CD4-positive, alpha-beta T cell treated with Interferon alpha-2 for 1 hour (primary cell): Measurements from ENCODE around the gene ZC3H7A.
A peak's percentile ranks its signal among the peaks of the same experiment; 100 is the strongest.
"Not testable (repeated sequence)": the region's sequence is repeated elsewhere in the genome, so short reads cannot be mapped to it uniquely, and the experiment has no call there.

Experiments used
- DNase-seq, 2 donors: peaks; one replicate each; pipeline ENCODE4 v3.0.0-alpha.2; 2020 to 2022

The ZC3H7A gene

DNA sequence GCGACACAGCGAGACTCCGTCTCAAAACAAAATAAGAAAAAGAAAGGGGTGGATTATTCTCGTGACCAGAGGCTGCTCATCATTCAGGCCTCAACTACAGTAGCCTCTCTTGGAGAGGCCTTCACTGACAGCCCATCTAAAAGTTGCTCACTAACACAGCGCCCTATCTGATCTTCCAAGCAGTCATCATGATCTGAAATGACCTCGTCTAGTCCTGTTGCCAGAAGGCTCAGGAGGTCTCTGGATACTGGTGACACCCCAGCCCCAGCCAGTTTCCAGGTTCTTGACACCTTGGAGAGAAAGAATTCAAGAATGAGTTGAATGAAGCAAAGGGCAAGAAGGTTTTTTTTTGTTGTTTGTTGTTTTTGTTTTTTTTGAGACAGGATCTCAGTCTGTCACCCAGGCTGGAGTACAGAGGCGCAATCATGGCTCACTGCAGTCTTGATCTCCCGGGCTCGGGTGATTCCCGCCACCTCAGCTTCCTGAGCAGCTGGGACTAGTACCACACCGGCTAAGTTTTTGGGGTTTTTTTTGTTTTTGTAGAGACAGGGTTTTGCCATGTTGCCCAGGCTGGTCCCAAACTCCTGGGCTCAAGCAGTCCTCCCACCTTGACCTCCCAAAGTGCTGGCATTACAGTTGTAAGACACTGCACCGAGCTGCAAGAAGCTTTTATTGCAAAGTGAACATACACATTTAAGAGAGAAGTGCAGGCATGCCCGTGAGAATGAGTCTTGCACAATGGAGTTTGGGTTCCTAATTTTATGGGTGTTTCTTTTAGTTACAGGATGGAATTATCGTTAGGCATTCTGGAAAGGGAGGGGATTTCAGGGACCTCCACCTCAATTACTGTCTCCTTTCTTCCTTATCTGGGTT is 2.7 kb upstream of the ZC3H7A start:
- DNase-seq: peak in 1 of 2 donors; percentile 50

DNA sequence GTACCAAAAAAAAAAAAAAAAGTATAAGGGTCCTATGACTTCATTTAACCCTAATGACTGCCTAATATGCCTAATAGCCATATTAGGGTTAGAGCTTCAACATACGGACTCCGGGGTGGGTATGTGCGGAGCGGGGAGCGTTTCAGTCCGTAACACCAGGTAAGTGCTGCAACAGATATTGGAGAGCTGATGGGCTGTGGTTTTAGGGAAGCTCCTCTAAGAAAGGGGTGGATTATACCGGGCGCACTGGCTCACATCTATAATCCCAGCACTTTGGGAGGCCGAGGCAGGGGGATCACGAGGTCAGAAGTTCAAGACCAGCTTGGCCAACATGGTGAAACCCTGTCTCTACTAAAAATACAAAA is 1.9 kb upstream of the ZC3H7A start:
- no peak for DNase-seq

DNA sequence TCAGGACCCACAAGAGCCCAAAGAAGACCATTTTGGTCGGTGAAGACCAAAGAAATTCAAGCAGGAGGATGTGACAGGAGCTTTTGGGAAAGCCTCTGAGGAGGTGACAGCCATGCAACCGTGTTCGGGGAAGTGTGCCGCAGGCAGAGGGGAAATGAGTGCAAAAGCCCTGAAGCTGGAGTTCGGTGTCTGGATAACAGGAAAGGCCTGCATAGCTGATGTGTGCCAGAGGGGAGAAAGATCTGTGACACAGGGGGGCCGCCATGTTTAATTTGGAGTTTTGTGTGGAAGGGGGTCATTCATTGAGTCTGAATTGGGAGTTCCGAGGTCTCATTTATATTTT is 870 bp upstream of the ZC3H7A start:
- peak; percentile 61 to 69 for DNase-seq

DNA sequence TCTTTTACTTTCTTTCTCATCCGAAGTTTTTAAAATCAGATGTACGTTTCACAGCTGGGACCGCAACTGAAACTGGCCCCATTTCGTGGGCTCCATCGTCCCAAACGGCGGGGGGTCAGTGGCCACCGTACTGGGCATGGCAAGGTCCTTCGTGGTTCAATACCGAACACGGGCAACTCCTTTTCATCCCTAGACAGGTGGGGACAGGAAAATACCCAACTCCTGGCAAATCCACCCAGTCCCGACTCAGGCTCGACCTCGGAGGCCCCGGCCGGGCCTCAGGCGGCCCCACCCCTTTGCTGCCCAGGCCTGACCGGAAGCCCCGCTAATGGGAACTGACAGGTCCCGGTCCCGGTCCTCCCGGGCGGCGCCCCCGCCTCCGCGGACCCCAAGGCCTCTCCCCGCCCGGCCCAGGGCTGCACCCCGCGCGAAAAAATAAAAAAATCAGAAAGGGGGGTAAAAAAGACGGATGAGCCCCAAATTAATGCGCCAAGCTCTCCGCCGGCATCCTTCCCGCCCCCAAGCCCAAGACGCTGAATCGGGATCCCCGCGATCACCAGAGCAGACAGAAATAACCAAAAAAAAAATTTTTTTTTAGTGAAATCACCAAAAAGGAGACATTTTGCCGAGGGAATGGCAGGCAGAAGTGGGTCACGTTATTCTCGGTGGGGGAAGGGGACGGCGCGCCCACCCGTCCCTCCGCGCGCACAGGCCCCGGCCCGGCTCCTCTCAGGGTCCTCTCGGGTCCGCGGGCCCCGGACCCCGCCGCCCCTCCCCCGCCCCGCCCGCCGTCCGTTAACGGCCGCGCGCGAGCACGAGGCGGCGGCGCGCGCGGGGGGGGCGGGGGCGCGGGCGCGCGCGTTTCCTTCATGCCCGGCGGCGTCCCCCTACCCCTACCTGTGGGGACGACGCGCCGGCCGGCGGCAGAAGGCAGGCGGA is 562 bp downstream of the ZC3H7A start:
- peak; percentile 22 to 50 for DNase-seq

DNA sequence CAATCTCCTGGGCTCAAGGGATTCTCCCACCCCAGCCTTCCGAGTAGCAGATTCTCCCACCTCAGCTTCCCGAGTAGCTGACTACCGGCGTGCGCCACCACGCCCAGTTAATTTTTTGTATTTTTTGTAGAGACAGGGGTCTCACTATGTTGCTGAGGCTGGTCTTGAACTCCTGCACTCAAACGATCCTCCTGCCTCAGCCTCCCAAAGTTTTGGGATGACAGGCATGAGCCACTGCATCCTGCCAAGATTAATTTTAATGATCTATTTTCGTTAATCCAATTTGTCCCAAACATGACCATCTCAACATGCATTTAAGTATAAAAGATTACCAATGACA is 1.2 kb downstream of the ZC3H7A start:
- DNase-seq: no peak

DNA sequence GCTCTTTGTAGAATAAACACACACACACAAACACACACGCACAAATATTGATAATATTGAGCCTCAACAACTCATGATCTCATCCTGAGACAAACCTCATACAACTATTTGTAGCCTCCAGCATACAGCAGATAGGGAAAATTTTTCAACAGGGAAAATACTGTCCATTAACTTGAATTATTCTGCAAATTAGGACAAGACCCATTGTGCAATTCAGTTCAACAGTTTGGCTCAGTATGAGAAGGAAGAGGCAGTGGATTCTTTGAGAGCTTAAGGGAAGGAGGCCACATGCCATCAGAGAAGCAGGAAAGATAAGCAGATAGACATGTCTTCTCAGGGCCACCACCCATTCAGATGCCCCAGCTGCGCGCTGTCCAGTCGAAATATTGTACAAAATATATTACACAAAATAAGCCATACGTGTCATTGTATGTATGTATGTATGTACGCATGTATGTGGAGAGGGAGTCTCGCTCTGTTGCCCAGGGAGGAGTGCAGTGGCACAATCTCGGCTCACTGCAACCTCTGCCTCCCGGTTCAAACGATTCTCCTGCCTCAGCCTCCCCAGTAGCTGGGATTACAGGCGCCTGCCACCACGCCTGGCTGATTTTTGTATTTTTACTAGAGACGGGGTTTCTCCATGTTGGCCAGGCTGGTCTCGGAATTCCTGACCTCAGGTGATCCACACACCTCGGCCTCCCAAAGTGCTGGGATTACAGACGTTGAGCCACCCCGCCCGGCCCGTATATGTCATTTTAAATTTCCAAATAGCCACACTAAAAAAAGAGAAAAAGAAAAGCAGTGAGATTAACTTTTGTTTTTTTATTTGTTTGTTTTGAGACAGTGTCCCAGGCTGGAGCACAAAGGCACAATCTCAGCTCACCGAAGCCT is 1.8 kb downstream of the ZC3H7A start:
- no peak for DNase-seq

DNA sequence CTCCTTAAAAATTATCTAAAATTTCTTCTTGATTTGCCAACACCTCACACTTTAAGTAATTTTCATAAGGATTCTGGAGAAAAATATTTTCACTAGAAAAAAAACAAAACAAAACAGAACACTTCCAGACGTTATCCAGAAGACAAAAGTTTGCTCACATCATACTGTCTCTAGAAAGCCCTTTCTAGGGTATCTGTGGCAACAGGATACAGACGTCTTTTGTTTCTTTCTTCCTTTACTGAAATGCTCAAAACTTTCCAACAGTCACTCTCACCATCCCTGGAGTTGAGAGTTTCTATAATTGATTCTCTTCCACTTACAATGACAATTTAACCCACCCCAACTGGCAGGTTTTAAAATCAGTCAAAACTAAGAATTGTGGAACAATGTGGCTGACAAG is 2.6 kb downstream of the ZC3H7A start:
- no peak for DNase-seq

DNA sequence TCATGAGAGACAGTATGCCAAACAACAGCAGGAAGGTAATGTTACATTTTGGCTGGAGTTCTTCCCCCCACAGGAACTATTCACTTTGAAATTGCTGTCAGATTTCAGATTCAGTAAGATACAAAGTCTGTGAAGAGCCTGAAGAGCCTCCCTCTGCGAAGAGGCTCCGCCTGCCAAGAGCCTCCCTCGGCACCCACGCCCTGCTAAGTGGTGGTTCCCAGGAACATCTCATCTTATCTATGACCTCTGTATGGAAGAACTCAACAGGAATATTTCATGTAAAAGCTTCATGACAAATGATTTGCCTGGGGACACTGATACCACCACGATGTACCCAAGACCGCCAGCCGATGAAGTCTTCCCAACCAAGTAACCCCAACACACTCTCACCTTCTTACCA is 3.2 kb downstream of the ZC3H7A start:
- no peak for DNase-seq

DNA sequence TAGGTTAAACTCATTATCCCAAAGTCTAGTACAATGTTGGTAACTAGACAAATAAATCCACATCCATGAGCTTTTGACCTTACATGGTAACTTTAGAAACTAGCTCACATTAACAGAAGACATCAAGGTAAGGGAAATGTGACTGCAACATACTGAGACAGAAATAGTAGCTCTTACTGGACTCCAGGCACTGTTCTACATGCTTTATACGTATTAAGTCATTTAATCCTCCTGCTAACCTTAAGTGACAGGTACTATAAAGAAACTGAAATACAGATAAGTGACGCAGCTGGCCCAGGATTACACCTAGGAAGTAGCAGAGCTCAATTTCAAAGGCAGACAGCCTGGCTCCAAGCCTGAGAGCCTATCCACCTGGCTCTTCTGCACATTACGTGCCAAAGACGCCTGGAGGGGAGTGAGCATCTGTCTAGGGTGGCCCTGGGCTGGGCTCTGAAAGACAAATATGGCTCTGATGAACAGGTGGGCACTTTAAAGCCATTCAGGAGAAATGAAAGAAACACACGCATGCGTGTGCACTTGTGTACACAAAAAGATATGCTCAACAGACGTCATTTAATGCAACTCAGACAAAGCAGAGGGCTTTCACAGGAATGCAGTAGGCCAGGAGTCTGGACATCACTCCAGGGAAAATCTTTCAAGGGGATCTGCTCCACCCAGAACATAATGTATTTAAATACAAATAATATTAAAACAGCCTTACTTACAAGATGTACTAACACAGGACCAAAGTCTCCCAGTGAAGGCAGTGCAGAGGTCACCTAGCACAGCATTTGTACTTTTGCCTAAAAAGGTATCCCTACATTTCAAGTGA is 4.4 kb downstream of the ZC3H7A start:
- DNase-seq: no peak

DNA sequence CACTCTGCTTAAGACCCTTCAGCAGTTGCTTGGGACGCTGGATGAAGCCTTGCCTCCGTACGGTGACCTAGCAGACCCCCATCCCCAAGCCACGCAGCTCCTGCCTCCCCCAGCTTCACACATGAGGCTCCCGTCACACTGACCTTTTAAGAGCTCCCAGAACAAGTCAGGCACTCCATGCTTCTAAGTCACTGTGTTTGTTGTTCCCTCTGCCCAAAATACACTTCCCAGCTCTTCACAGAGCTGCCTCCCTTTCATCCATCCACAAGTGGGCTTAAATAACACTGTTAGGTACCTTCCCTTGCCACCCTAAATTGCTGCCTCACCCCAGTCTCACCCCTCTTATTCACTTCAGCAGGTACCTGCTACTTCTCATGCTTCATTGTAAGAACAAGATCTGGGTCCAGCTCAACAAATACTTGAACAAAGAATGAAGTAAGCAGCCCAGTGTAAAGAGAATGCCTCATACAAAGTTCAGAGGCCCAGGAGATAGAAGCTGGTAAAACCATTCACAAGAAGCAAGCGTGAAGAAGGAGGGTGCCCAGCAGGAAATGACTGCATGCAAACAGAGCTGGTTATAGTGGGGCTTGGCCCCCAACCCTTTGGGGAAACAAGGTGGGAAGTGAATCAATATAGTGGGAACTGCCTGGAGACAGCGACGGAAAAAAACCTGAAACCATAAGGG is 5.8 kb downstream of the ZC3H7A start:
- DNase-seq: no peak

DNA sequence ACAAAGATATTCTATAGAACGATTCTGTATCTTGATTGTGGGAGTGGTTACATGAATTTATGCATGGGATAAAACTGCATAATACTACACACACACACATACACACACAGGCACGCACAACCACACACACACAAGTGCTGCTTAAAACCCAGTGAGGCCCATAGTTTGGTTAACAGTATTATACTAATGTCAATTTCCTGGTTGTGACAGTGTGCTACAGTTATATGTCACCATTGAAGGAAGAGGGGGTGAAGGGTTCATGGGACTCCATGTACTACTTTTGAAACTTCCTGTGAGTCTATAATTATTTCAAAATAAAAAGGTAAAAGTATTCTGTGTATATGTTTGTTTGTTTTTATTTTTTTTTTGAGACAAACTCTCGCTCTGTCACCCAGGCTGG is 8.1 kb downstream of the ZC3H7A start:
- no peak for DNase-seq

DNA sequence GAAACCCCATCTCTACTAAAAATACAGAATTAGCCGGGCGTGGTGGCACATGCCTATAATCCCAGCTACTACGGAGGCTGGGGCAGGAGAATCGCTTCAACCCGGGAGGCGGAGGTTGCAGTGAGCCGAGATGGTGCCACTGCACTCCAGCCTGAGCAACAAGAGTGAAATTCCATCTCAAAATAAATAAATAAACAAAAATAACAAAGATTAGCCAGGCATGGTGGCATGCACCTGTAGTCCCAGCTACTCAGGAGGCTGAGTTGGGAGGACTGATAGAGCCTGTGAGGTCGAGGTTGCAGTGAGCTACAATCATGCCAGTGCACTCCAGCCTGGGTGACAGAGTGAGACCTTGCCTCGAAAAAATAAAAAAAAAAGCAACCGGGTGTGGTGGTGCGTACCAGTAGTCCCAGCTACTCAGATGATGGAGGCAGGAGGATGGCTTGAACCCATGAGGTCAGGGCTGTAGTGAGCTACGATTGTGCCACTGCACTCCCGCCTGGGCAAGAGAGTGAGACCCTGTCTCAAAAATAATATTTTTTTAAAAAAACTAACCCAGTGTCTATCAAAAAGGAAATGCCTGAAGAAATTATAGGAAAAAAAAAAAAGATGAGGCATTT is 12.0 kb downstream of the ZC3H7A start:
- not testable (repeated sequence) for DNase-seq

DNA sequence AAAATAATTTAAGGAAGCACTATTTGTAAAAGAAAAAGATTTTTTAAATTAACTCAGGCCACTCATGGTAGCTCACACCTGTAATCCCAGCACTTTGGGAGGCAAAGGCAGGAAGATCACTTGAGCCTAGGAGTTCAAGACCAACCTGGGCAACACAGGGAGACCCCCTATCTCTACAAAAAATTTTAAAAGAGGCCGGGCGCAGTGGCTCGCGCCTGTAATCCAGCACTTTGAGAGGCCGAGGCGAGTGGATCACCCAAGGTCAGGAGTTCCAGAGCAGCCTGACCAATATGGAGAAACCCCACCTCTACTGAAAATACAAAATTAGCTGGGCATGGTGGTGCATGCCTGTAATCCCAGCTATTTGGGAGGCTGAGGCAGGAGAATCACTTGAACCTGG is 12.7 kb downstream of the ZC3H7A start:
- not testable (repeated sequence) for DNase-seq

DNA sequence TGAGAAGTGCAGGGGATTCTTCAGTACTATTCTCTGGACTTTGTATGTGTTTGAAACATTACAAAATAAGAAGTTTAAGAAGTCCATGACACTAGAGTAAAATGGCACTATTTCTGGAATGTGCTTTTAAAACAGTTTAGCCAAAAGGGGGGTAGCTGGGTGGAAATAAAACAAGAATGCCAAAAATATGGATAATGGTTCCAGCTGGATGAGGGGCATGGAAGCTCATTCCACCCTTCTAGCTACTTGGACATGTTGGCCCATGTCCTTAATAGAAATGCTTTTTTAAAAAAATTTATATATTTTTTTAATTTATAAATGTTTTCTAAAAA is 13.1 kb downstream of the ZC3H7A start:
- no peak for DNase-seq

DNA sequence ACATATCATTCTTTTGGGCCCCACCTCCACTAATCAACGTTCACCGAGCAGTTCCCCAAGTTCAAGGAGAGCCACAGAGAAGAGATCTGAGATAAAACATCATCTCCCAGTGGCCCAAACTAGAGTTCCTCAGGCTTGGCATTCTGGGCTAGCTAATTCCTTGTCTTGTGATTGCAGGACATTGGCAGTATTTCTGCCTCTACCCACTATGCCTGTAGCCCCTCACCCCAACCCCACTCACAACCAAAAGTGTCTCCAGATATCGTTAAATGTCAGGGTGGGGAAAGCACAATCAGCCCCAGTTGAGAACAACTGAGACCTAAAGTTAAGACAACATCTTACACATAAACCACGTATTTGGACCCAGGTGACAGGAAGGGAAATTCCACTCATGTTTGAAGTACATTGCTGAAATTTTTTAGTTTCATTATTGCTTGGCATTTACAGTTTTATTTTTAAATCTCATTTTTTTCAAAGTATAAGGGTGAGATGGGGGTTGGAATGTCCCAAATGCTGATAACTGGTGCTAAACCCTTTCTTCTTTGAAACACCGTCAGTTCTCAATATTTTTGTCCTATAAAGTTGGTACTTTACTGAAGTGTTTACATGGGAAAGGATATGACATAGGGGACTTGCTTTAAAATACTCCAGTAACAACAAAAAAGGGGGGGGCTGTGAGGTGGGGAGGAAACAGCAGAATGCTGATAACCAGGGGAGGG is 13.6 kb downstream of the ZC3H7A start:
- DNase-seq: peak; percentile 71 to 88

DNA sequence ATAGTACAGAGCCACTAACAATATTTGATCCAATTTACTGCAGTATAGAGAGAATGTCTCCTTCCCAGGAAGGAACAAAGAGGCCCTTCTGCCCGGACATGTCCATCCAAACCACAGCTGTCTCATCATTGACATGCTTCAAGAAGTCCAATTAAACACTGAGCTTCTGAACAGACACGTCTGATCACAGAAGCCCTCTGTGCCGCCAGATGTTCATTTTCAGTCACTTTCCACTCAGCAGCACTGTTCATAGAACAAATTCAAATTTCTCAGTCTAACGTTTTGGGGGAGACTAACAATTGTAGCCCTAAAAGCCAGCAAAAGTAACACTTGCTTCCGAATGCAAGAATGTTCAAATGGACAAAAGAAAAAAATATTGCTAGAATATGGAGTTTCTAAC is 15.3 kb downstream of the ZC3H7A start:
- no peak for DNase-seq

DNA sequence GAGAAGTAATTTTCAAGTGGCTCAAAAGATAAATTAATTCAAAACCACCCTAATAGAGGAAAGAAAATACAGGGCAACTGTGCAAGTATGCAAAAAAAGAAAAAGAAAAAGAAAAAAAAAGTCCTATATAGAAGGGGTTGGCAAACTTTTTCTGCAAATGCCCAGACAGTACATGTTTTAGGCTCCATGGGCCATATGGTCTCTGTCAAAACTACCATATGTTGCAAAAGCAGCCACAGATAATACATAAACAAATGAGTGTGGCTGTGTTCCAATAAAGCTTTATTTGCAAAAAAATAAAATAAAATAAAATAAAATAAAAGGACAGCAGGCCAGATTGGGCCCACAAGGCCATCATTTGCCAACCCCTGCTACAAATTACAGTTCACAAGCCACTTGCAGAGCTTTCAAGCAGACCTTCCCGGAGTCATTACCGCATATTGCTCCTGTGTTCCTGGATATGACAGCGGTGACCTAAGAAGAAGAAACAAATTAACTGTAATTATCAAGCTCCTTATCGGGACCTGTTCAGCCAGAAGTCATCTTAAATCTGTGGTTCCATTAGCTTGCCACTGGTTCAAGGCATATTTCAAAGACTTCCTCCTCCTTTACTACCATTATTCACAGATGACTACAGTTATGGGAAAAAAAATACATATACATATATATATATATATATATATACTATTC is 15.9 kb downstream of the ZC3H7A start:
- DNase-seq: no peak

DNA sequence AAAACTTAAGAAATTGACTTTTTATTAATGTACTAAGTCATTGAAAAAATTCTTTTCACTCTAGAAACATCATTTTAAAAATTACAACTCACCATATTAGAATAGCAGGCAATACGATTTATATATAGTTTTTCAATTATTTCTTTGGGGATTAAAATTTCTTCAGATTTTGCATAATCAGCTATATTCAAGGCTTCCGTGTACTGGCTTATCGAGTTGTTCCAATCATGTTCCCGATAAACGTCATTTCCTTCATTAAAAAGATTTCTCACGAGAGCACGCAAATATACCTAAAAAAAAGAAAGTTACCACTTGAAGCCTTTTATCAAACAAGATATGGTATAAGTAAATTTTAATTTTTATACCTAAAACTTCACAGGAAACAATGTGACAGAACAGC is 18.0 kb downstream of the ZC3H7A start:
- no peak for DNase-seq

DNA sequence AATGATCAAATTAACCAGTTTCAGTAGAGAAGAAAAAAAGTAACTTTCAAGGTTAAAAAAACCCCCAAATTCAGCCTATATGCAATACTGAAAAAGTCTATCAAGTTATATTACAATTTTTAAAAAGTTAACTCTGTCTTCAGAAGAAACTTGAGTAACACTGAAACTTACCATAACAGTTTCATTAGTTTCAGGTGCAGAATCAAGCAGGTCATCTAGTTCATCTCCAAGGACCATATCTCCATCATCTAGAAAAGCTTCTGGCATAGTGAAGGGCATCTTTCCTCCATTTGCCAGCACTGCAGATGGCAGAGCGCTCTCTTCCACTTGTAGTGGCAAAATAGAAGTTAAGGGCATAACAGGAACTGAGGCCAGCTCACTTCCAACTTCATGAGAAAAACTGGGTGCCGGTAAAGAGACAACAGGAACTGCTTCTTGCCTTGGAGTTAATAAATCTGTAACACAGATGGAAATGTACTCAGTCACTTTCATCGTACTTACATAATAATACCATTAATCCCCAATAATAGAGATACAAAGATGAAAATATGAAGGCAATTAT is 22.9 kb downstream of the ZC3H7A start:
- DNase-seq: no peak

DNA sequence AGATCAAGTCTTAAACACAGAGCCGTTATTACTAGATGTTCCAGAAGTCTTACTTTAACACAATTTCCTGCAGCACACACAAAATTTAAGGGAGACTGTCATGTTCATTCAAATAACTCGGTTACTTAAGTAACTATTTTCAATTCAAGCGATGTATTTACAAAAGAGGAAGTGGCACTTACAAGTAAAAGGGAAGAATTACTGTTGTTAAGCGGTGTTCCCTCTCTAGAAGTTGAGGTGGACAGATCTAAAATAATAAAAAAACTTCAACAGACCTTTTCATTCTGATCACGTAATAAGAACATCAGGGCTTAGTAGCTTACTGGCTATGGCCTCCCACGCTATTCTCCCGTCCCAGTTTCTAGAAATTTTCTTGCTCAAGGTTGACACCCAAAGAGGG is 28.2 kb downstream of the ZC3H7A start:
- DNase-seq: no peak
